ENCODE data around the gene SYNGR1. TPM values are rescaled to one million over a fixed set of nuclear protein-coding genes. Genes with fewer than 3 reads are reported as not detected.
"Not testable (repeated sequence)": the region's sequence is repeated elsewhere in the genome, so short reads cannot be mapped to it uniquely, and the experiment has no call there.

Gene SYNGR1
- total RNA-seq, 2 donors from 2014 or later = 4.4 to 5.3 TPM

GRCh38 chr22:39350757-39351688 lies 1.2 kb downstream of the SYNGR1 start:
- peaks cover 19% of the 10 kb centered on the region for H3K4me1 Mint-ChIP-seq (ENCODE audit: low read depth)
- peaks cover 0 to 1% of the 10 kb centered on the region in 2 donors for H3K36me3 Mint-ChIP-seq (ENCODE audit: insufficient read depth in 2 of 2)
- peak overlapping the region; percentile 74 to 79 for H3K4me3 Mint-ChIP-seq
- H3K27ac Mint-ChIP-seq = no peak overlapping the region
- ATAC-seq (replicated peaks in 1 of 2) = peak in 1 of 2 donors; percentile 11
- no peaks in the 10 kb centered on the region for H3K9me3 Mint-ChIP-seq
- H3K27me3 Mint-ChIP-seq (ENCODE audit: low read depth) = no peaks in the 10 kb centered on the region
- no peak for DNase-seq

GRCh38 chr22:39351689-39352214 lies 2.0 kb downstream of the SYNGR1 start:
- H3K36me3 Mint-ChIP-seq (ENCODE audit: insufficient read depth in 2 of 2) = peaks cover 0 to 1% of the 10 kb centered on the region in 2 donors
- H3K4me1 Mint-ChIP-seq (ENCODE audit: low read depth) = peaks cover 19% of the 10 kb centered on the region
- no peak overlapping the region for H3K27ac Mint-ChIP-seq
- peak overlapping the region; percentile 36 to 69 for H3K4me3 Mint-ChIP-seq
- H3K9me3 Mint-ChIP-seq = no peaks in the 10 kb centered on the region
- ATAC-seq (replicated peaks in 1 of 2) (peak; percentile 51 to 62), DNase-seq (peak; percentile 15 to 37)
- H3K27me3 Mint-ChIP-seq (ENCODE audit: low read depth) = no peaks in the 10 kb centered on the region

GRCh38 chr22:39352306-39352891 lies 2.6 kb downstream of the SYNGR1 start:
- no peaks in the 10 kb centered on the region for H3K27me3 Mint-ChIP-seq (ENCODE audit: low read depth)
- H3K4me1 Mint-ChIP-seq (ENCODE audit: low read depth) = peaks cover 19% of the 10 kb centered on the region
- H3K4me3 Mint-ChIP-seq = no peak overlapping the region
- H3K27ac Mint-ChIP-seq = no peak overlapping the region
- no peaks in the 10 kb centered on the region for H3K9me3 Mint-ChIP-seq
- DNase-seq (no peak), ATAC-seq (replicated peaks in 1 of 2) (no peak)
- peaks cover 0 to 1% of the 10 kb centered on the region in 2 donors for H3K36me3 Mint-ChIP-seq (ENCODE audit: insufficient read depth in 2 of 2)

GRCh38 chr22:39353346-39353745 lies 3.6 kb downstream of the SYNGR1 start:
- Mint-ChIP-seq H3K9me3 (no peaks in the 10 kb centered on the region), H3K4me3 (no peak overlapping the region), H3K27ac (no peak overlapping the region), H3K27me3 (ENCODE audit: low read depth) (no peaks in the 10 kb centered on the region), H3K36me3 (ENCODE audit: insufficient read depth in 2 of 2) (peaks cover 0 to 1% of the 10 kb centered on the region in 2 donors), H3K4me1 (ENCODE audit: low read depth) (peaks cover 19% of the 10 kb centered on the region)
- DNase-seq (no peak), ATAC-seq (replicated peaks in 1 of 2) (no peak)

GRCh38 chr22:39355080-39355479 lies 5.3 kb downstream of the SYNGR1 start:
- H3K9me3 Mint-ChIP-seq = no peaks in the 10 kb centered on the region
- H3K4me3 Mint-ChIP-seq = no peak overlapping the region
- H3K27ac Mint-ChIP-seq = no peak overlapping the region
- DNase-seq (no peak), ATAC-seq (replicated peaks in 1 of 2) (no peak)
- H3K4me1 Mint-ChIP-seq (ENCODE audit: low read depth) = peaks cover 11% of the 10 kb centered on the region
- no peaks in the 10 kb centered on the region for H3K36me3 Mint-ChIP-seq (ENCODE audit: insufficient read depth in 2 of 2)
- no peaks in the 10 kb centered on the region for H3K27me3 Mint-ChIP-seq (ENCODE audit: low read depth)

GRCh38 chr22:39355805-39356204 lies 6.0 kb downstream of the SYNGR1 start:
- ATAC-seq (replicated peaks in 1 of 2); H3K9me3 Mint-ChIP-seq; H3K27me3 Mint-ChIP-seq (ENCODE audit: low read depth); H3K27ac Mint-ChIP-seq; H3K4me1 Mint-ChIP-seq (ENCODE audit: low read depth); H3K36me3 Mint-ChIP-seq (ENCODE audit: insufficient read depth in 2 of 2); DNase-seq; H3K4me3 Mint-ChIP-seq: not testable (repeated sequence)

- ATAC-seq (replicated peaks in 1 of 2) (no peak), DNase-seq (no peak)
- no peak overlapping the region for H3K27ac Mint-ChIP-seq
- no peaks in the 10 kb centered on the region for H3K36me3 Mint-ChIP-seq (ENCODE audit: insufficient read depth in 2 of 2)
- H3K27me3 Mint-ChIP-seq (ENCODE audit: low read depth) = no peaks in the 10 kb centered on the region
- H3K4me3 Mint-ChIP-seq = no peak overlapping the region
- no peaks in the 10 kb centered on the region for H3K9me3 Mint-ChIP-seq
- H3K4me1 Mint-ChIP-seq (ENCODE audit: low read depth) = no peaks in the 10 kb centered on the region
Observed at GRCh38 chr22:39356464-39356863, 6.7 kb downstream of the SYNGR1 start.

GRCh38 chr22:39357110-39358108 lies 7.6 kb downstream of the SYNGR1 start:
- not testable (repeated sequence) for H3K4me1 Mint-ChIP-seq (ENCODE audit: low read depth); DNase-seq; H3K9me3 Mint-ChIP-seq; H3K36me3 Mint-ChIP-seq (ENCODE audit: insufficient read depth in 2 of 2); H3K27ac Mint-ChIP-seq; ATAC-seq (replicated peaks in 1 of 2); H3K27me3 Mint-ChIP-seq (ENCODE audit: low read depth); H3K4me3 Mint-ChIP-seq

GRCh38 chr22:39358197-39358596 lies 8.4 kb downstream of the SYNGR1 start:
- not testable (repeated sequence) for H3K27ac Mint-ChIP-seq; DNase-seq; H3K27me3 Mint-ChIP-seq (ENCODE audit: low read depth); H3K4me1 Mint-ChIP-seq (ENCODE audit: low read depth); H3K9me3 Mint-ChIP-seq; ATAC-seq (replicated peaks in 1 of 2); H3K36me3 Mint-ChIP-seq (ENCODE audit: insufficient read depth in 2 of 2); H3K4me3 Mint-ChIP-seq

- Mint-ChIP-seq H3K27me3 (ENCODE audit: low read depth) (no peaks in the 10 kb centered on the region), H3K4me3 (no peak overlapping the region), H3K4me1 (ENCODE audit: low read depth) (no peaks in the 10 kb centered on the region), H3K36me3 (ENCODE audit: insufficient read depth in 2 of 2) (no peaks in the 10 kb centered on the region), H3K9me3 (no peaks in the 10 kb centered on the region), H3K27ac (no peak overlapping the region)
- ATAC-seq (replicated peaks in 1 of 2) (no peak), DNase-seq (no peak)
Observed at GRCh38 chr22:39359659-39360195, 9.9 kb downstream of the SYNGR1 start.

- Mint-ChIP-seq H3K4me3 (no peak overlapping the region), H3K9me3 (no peaks in the 10 kb centered on the region), H3K27ac (no peak overlapping the region), H3K36me3 (ENCODE audit: insufficient read depth in 2 of 2) (no peaks in the 10 kb centered on the region), H3K27me3 (ENCODE audit: low read depth) (no peaks in the 10 kb centered on the region), H3K4me1 (ENCODE audit: low read depth) (no peaks in the 10 kb centered on the region)
- no peak for DNase-seq
- ATAC-seq (replicated peaks in 1 of 2) = no peak
Observed at GRCh38 chr22:39360242-39360641, 10.5 kb downstream of the SYNGR1 start.

GRCh38 chr22:39360674-39361413 lies 11.1 kb downstream of the SYNGR1 start:
- H3K36me3 Mint-ChIP-seq (ENCODE audit: insufficient read depth in 2 of 2) = no peaks in the 10 kb centered on the region
- H3K27ac Mint-ChIP-seq = no peak overlapping the region
- no peak overlapping the region for H3K4me3 Mint-ChIP-seq
- H3K27me3 Mint-ChIP-seq (ENCODE audit: low read depth) = no peaks in the 10 kb centered on the region
- no peak for DNase-seq
- no peaks in the 10 kb centered on the region for H3K4me1 Mint-ChIP-seq (ENCODE audit: low read depth)
- H3K9me3 Mint-ChIP-seq = no peaks in the 10 kb centered on the region
- ATAC-seq (replicated peaks in 1 of 2) = no peak
